Endometrial microvascular endothelial cells (primary cell): ENCODE measurements around the gene CACNA1B. TPM values are rescaled to one million over a fixed set of nuclear protein-coding genes. Genes with fewer than 3 reads are reported as not detected.

ENCODE experiments used
- in situ Hi-C: cut with HindIII; loops from 2 replicates; pipeline ENCODE4 v1.10.0; 2017; ENCODE audit warnings: low sequenced_read_pairs, low pct_unique_long_range_greater_than_20kb; ENCODE audit errors: inconsistent ontology term
- total RNA-seq: library from RNA; depleted of rRNA; stranded (reverse); fragments of >200 nt; gene quantifications from one replicate; pipeline ENCODE4 v1.2.3, GENCODE V29; 2015; ENCODE audit errors: inconsistent ontology term

The CACNA1B gene
- total RNA-seq, 1 donor from 2014 or later = not detected

GRCh38 chr9:137913771-137914767, 36.5 kb downstream of the CACNA1B start:
- in situ Hi-C loops = no loop called here

- in situ Hi-C loops = no loop called here
Observed at GRCh38 chr9:137916540-137916939, 39.0 kb downstream of the CACNA1B start.

GRCh38 chr9:137917116-137917515, 39.5 kb downstream of the CACNA1B start:
- in situ Hi-C loops = no loop called here

- in situ Hi-C loops = no loop called here
Observed at GRCh38 chr9:137917795-137918194, 40.2 kb downstream of the CACNA1B start.

- in situ Hi-C loops = no loop called here
Observed at GRCh38 chr9:137918331-137919094, 40.9 kb downstream of the CACNA1B start.

- in situ Hi-C loops = no loop called here
Observed at GRCh38 chr9:137919095-137919465, 41.5 kb downstream of the CACNA1B start.

- in situ Hi-C loops = no loop called here
Observed at GRCh38 chr9:137919649-137920141, 42.1 kb downstream of the CACNA1B start.

- in situ Hi-C loops = no loop called here
Observed at GRCh38 chr9:137920753-137921152, 43.2 kb downstream of the CACNA1B start.

GRCh38 chr9:137924169-137924568, 46.6 kb downstream of the CACNA1B start:
- in situ Hi-C loops = no loop called here

GRCh38 chr9:137924761-137925369, 47.3 kb downstream of the CACNA1B start:
- in situ Hi-C loops = no loop called here

GRCh38 chr9:137943655-137944054, 66.1 kb downstream of the CACNA1B start:
- in situ Hi-C loops = no loop called here

GRCh38 chr9:137945581-137945980, 68.0 kb downstream of the CACNA1B start:
- in situ Hi-C loops = no loop called here

GRCh38 chr9:137946993-137947392, 69.4 kb downstream of the CACNA1B start:
- in situ Hi-C loops = no loop called here

GRCh38 chr9:137948642-137949041, 71.1 kb downstream of the CACNA1B start:
- in situ Hi-C loops = no loop called here

- in situ Hi-C loops = no loop called here
Observed at GRCh38 chr9:137949260-137949659, 71.7 kb downstream of the CACNA1B start.

GRCh38 chr9:137951107-137951506, 73.5 kb downstream of the CACNA1B start:
- in situ Hi-C loops = no loop called here

- in situ Hi-C loops = no loop called here
Observed at GRCh38 chr9:137951597-137952490, 74.3 kb downstream of the CACNA1B start.

- in situ Hi-C loops = no loop called here
Observed at GRCh38 chr9:137952976-137953666, 75.5 kb downstream of the CACNA1B start.
